Parathyroid adenoma (tissue), 2 donors: Measurements from ENCODE around the gene LRP1B.
"Not testable (repeated sequence)": the region's sequence is repeated elsewhere in the genome, so short reads cannot be mapped to it uniquely, and the experiment has no call there.

ENCODE experiments used
- H2AFZ ChIP-seq: fragments of 300-600 bp; sonication (generic); one replicate; pipeline ENCODE4 v1.7.0; 2017; ENCODE audit warnings: antibody characterized with exemption, mild to moderate bottlenecking
- H3K27ac ChIP-seq: fragments of 300-600 bp; sonication (generic); one replicate; pipeline ENCODE4 v1.7.0; 2017
- H3K27me3 ChIP-seq: fragments of 300-600 bp; sonication (generic); one replicate; pipeline ENCODE4 v1.7.0; 2017; ENCODE audit warnings: low read length; ENCODE audit not compliant: control insufficient read depth, insufficient read depth
- H3K36me3 ChIP-seq: fragments of 300-600 bp; sonication (generic); one replicate; pipeline ENCODE4 v1.7.0; 2017; ENCODE audit warnings: low read length; ENCODE audit not compliant: control insufficient read depth, insufficient read depth
- H3K4me1 ChIP-seq: fragments of 300-600 bp; sonication (generic); one replicate; pipeline ENCODE4 v1.7.0; 2017; ENCODE audit warnings: control low read depth
- H3K4me2 ChIP-seq: fragments of 300-600 bp; sonication (generic); one replicate; pipeline ENCODE4 v1.7.0; 2017; ENCODE audit warnings: low read length
- H3K4me3 ChIP-seq: fragments of 300-600 bp; sonication (generic); one replicate; pipeline ENCODE4 v1.7.0; 2017; ENCODE audit warnings: low read depth, low read length
- H3K79me2 ChIP-seq: fragments of 300-600 bp; sonication (generic); one replicate; pipeline ENCODE4 v1.7.0; 2017; ENCODE audit warnings: control low read depth
- H3K9ac ChIP-seq: fragments of 300-600 bp; sonication (generic); one replicate; pipeline ENCODE4 v1.7.0; 2017; ENCODE audit warnings: mild to moderate bottlenecking
- H3K9me3 ChIP-seq: fragments of 300-600 bp; sonication (generic); one replicate; pipeline ENCODE4 v1.7.0; 2017; ENCODE audit warnings: low read length; ENCODE audit not compliant: control insufficient read depth
- CTCF ChIP-seq: fragments of 300-600 bp; sonication (generic); IDR thresholded peaks from one replicate; pipeline ENCODE4 v1.7.0; 2017; ENCODE audit warnings: antibody characterized with exemption, mild to moderate bottlenecking
- donor health status: primary hyperparathyroidism.

Gene LRP1B

GRCh38 chr2:140351692-140352091 is 1779.1 kb downstream of the LRP1B start:
- no peaks in the 10 kb centered on the region for H3K27me3 ChIP-seq
- no peak overlapping the region for H3K27ac ChIP-seq
- no peaks in the 10 kb centered on the region for H3K79me2 ChIP-seq
- no peak overlapping the region for H3K4me3 ChIP-seq
- no peaks in the 10 kb centered on the region for H3K4me1 ChIP-seq
- no peak overlapping the region for H2AFZ ChIP-seq
- no peak for TF ChIP-seq CTCF
- no peaks in the 10 kb centered on the region for H3K9me3 ChIP-seq
- no peak overlapping the region for H3K4me2 ChIP-seq
- no peak overlapping the region for H3K9ac ChIP-seq
- H3K36me3 ChIP-seq, result no peaks in the 10 kb centered on the region

- Histone ChIP-seq H2AFZ (no peak overlapping the region), H3K79me2 (no peaks in the 10 kb centered on the region), H3K36me3 (no peaks in the 10 kb centered on the region), H3K9ac (no peak overlapping the region), H3K27me3 (no peaks in the 10 kb centered on the region), H3K4me3 (no peak overlapping the region), H3K9me3 (no peaks in the 10 kb centered on the region), H3K4me1 (no peaks in the 10 kb centered on the region), H3K4me2 (no peak overlapping the region), H3K27ac (no peak overlapping the region)
- no peak for TF ChIP-seq CTCF
Observed at GRCh38 chr2:140349695-140350094, 1781.1 kb downstream of the LRP1B start.

- Histone ChIP-seq H3K36me3 (no peaks in the 10 kb centered on the region), H2AFZ (no peak overlapping the region), H3K27ac (no peak overlapping the region), H3K4me2 (no peak overlapping the region), H3K4me3 (no peak overlapping the region), H3K4me1 (no peaks in the 10 kb centered on the region), H3K9ac (no peak overlapping the region), H3K9me3 (no peaks in the 10 kb centered on the region), H3K79me2 (no peaks in the 10 kb centered on the region), H3K27me3 (no peaks in the 10 kb centered on the region)
- TF ChIP-seq CTCF, result no peak
Observed at GRCh38 chr2:140348826-140349225, 1782.0 kb downstream of the LRP1B start.

- H3K4me2 ChIP-seq, result no peak overlapping the region
- H3K9me3 ChIP-seq, result no peaks in the 10 kb centered on the region
- H3K4me1 ChIP-seq, result no peaks in the 10 kb centered on the region
- no peaks in the 10 kb centered on the region for H3K27me3 ChIP-seq
- no peaks in the 10 kb centered on the region for H3K79me2 ChIP-seq
- H3K27ac ChIP-seq, result no peak overlapping the region
- H2AFZ ChIP-seq, result no peak overlapping the region
- H3K36me3 ChIP-seq, result no peaks in the 10 kb centered on the region
- no peak overlapping the region for H3K4me3 ChIP-seq
- no peak overlapping the region for H3K9ac ChIP-seq
- no peak for TF ChIP-seq CTCF
Observed at GRCh38 chr2:140344838-140345237, 1786.0 kb downstream of the LRP1B start.

GRCh38 chr2:140344266-140344665 is 1786.5 kb downstream of the LRP1B start:
- H3K4me1 ChIP-seq, H3K4me2 ChIP-seq, H3K27me3 ChIP-seq, H3K9ac ChIP-seq, H3K79me2 ChIP-seq, H3K9me3 ChIP-seq, H3K36me3 ChIP-seq, H3K27ac ChIP-seq, H2AFZ ChIP-seq, H3K4me3 ChIP-seq: not testable (repeated sequence)
